ENCODE measurements around the gene MON2. TPM values are rescaled to one million over a fixed set of nuclear protein-coding genes. Genes with fewer than 3 reads are reported as not detected.

The MON2 gene
- total and polyA plus RNA-seq, 2 of the 8 experiments (the other 6 are each of a cell fraction or from before 2014, with no cell fraction given) = 3.8 to 21.8 TPM

DNA sequence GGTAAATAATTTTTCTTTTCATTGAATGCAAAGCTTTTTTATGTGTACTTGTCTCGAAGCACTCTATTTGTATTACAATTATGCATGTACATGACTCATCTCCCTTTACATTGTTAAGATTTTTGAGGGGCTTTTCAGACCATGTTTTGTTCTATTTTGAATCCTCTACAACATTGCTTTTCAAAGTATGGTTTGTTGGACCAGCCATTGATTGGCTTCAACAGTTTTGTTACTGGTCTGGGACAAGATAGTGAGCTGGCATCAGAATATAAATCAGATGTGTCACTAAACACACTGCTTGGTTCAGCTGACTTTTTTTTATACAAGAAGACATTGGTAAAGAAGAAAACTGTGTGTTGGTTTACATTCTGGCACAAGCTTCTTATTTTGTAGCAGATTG is 122.3 kb downstream of the MON2 start (continued):
- no peak for TF ChIP-seq CEBPB (IDR thresholded peaks at IDR 0.05; ENCODE audit: low read depth, low read length)
